HG03103 (cell line): ENCODE results near the gene CEP104.
"Not testable (repeated sequence)": the region's sequence is repeated elsewhere in the genome, so short reads cannot be mapped to it uniquely, and the experiment has no call there.

Experiments used
- ATAC-seq: cut with Tn5 transposase; IDR thresholded peaks from one replicate; pipeline ENCODE4 v1.9.1; 2021; ENCODE audit warnings: low read depth; ENCODE audit not compliant: unreplicated experiment

The CEP104 gene

DNA sequence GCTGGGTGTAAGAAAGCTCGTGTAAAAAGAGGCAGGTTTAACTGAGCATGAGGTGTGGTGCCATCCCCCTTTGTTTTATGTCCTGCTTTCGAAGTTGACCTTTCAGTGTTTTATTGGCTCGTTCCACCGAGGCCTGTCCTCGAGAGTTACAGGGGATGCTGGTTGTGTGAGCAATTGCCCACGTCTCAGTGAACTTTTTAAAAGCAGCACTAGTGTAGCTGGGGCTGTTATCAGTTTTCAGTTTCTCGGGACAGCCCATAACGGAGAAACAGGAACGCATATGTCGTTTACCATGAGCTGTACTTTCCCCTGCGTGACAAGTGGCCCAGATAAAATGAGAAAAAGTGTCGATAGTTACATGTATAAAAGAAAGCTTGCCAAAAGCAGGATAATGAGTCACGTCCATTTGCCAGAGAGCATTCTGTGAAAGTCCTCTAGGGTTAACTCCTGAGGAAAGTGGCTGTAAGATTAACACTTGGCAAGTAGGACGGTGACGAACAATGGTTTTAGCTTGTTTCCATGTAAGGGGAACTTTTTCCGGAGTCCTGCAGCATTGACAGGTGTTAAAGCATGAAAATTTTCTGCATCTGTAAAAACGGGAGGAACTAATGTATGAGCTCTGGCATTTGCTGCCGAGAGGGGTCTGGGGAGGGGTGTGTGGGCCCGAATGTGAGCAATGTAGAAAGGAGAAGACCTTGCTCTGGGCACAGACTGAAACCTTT, 52.9 kb downstream of the CEP104 start:
- no peak for ATAC-seq

DNA sequence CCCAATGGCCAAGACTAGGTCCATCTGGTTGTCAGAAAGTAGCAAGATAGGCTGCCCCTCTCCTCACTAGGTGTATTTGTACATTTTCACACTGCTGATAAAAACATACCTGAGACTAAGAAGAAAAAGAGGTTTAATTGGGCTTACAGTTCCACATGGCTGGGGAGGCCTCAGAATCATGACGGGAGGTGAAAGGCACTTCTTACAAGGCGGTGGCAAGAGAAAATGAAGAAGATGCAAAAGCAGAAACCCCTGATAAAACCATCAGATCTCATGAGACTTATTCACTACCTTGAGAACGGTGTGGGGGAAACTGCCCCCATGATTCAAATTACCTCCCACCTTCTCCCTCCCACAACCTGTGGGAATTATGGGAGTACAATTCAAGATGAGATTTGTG, 56.2 kb downstream of the CEP104 start:
- not testable (repeated sequence) for ATAC-seq

DNA sequence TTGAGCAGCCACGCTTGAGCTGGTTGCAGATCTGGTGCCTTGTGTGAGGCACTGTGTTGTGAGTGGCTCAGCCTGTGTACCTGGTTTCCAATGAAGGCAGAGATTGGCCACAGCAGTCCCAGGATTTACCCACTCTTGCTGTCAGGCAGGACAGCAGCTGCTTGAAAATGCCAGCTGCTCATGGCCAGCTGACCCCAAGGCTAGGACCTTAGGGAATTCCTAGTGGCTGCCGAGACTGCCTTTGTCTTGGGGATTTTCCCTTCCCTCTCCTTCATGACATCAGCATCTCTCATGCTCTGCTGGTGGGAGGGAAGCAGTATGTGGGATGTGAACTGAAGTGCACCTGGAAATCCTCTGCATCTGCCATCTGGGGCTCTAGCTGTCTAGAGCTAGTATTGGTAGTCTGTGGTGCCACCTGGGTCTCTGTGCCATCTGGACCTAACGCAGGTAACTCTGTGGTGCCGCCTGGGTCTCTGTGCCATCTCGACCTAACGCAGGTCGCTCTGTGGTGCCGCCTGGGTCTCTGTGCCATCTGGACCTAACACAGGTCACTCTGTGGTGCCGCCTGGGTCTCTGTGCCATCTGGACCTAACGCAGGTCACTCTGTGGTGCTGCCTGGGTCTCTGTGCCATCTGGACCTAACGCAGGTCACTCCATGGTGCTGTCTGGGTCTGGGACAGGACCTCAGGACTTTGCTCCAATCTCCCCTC, 56.9 kb downstream of the CEP104 start:
- no peak for ATAC-seq

DNA sequence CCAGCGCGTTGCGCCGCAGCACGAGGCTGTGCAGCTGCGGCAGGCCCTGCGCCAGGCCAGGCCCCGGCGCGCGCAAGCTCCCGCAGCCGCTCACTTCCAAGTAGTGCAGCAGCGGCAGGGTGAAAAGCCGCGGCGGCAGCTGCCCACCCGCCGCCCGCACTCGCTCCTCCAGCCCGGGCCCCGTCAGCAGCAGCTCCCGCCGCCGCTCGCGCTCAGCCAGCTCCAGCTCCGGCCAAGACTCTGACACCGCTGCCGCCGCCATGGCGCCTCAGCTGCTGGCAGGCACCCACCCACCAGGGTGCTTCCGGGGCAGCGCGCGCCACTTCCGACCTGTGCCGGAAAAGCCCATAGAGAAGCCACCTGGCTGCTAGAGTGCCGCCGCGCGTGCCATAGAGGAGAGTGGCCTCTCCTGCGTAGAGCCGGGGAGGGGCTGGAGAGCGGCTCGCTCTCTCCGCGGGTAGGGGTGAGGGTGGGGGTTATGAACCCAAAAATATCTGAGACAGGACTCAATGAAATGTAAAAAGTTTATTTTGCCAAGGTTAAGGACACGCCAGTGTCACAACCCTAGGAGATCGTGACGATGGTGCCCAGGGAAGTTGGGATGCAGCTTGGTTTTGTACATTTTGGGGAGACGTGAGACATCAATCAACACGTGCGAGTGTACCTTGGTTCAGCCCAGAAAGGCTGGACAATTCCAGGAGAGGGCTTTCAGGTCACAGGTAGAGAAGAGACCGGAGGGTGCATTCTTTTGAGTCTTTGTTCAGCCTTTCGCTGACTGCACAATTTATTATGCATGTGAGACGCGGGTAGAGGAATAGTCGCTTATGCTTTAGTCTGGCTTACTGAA, 60.6 kb downstream of the CEP104 start, which contains the start of gene LRRC47:
LRRC47 (minus strand) TSS at position 284 of the 847 bp plus-strand sequence; CDS start at position 262, 22 bp downstream.
- ATAC-seq: peak; percentile 94

DNA sequence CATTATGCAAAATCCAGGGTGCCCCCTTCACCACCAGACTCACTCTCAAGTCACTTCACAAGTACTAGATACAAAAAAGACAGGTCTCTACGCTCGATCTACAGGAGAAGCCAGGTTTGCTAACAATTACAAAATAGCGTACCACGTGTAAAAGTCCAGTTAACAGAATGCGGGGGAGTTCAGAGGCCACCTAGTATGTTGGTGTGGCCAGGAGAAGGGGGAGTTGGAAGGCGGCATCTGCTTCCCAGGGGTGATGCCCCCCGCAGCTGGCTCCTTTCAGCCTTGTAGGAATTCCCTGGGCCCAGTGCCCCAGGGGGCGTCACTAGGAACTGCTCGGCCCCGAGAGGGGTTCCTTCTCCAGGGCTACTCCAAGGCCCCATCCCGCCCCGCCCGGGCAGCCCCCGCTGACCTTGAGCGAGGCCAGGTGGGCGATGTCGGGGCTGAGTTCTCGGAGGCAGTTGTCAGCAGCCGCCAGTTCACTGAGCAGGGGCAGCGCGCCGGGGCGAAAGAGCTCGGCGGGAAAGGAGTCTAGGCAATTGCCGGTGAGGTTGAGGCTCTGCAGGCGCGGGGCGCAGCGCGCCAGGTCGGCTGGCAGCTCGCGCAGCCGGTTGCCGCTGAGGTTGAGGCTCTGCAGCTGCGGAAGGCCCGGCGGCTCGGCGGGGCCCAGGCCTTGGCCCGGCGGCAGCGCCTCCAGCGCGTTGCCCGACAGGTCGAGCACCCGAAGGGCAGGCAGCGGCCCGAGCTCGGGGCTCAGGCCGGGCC, 61.4 kb downstream of the CEP104 start:
- no peak for ATAC-seq

DNA sequence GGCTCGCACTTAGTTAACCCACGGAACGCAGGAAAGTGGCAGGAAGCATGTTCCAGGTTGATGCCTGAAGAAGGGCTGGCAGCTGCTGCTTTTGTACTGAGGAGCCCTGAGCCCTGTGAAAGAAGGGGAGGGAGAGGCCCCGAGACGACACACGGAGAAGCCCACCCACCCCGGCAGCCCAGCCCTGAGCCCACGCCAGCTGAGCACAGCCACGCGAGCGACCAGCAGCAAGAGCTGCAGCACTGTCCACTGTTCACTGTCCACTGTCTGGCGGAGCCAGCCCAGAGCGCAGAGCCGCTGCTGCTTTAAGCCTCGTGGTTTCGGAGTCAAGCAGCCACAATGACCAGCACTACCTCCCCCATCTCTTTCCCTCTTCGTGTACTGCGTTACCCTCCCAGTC, 66.1 kb downstream of the CEP104 start:
- no peak for ATAC-seq

DNA sequence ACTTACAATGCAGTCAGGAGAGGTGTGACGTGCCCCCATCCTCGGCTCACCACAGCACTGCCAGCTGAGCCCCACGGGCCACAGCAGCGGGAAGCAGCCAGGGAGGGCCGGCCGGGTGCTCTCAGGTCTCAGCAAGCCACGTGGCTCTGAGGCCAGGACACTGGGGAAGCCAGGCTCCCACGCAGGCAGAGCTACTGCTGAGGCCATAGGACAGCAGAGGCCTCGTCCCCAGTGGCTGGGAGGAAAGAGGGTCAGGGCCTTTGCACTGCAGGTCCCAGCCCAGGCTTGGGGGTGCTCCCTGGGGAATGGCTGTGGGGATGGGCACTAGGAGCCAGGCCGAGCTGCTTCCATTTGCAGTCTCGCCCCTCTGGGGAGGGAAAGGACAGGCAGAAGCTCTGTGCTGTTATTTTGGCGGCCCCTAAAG, 66.5 kb downstream of the CEP104 start:
- no peak for ATAC-seq

DNA sequence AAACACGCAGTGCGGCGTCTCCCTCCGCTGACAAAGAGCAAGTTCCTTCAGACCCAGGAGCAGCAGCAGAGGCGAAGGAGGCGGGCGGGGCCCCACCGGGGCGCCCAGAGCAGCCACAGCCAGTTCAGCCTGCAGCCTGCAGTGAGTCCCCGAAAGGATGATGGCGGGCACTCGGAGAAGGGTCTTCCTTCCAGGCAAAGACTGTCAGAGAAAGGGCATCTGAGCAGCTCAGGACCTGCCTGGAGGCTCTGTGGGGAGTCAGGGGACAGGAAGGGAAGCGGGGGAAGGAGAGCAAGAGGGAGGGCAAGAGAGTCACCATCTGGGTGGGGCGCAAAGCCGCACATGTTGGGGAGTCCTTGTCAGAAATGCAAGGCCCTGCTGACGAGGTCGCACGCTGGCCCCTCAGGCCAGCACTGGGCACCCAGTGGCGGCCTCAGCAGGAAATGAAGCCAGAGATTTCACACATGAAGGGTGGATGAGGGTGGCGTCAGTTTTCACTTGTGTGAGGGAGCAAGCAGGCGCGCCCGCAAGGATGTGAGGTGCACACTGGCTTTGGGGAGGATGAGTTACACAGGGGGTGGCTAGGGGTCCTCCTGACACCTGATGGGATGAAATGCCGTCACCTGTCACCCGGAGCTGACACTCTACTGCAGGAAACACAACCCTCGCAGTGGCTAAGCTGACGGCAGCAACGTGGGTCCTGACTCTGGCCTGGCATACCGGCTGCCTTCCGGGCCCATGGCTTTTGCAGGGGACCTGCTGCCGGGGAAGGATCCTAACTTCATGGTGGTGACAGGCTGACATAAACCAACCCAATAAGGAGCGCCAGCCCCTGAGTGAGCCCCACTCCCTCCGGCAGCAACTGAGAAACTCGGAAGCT, 67.3 kb downstream of the CEP104 start:
- ATAC-seq: no peak

DNA sequence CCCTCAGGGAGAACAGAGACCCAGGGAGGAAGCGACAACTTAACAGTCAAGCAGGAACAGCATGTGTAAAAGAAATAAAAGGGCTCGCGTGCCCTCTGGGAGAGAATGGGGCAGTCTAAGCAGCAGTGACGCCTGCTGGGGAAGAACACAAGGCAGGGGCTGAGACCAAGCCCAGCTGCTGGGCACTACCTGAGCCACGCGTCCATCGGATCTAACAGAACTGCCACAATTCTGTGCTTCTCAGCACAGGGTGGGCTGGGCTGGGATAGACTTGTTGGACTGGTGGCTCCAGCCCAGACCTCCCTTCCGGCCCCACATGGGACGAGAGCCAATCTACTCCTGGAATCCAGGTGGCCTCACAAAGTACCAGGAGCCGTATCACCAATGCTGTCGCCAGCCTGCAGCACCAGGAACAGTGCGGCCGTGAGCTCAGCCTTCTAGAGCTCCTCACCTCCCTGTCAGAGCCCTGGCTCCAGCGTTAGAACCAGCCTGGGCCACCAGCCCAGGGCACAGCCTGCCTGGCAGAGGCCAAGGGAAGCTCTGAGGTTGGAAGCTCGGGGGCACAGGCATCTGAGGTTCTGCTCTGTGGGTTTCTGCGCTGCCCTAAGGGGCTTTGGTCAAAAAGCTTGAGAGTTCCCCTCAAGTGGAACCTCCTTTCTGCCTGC, 68.1 kb downstream of the CEP104 start:
- no peak for ATAC-seq

DNA sequence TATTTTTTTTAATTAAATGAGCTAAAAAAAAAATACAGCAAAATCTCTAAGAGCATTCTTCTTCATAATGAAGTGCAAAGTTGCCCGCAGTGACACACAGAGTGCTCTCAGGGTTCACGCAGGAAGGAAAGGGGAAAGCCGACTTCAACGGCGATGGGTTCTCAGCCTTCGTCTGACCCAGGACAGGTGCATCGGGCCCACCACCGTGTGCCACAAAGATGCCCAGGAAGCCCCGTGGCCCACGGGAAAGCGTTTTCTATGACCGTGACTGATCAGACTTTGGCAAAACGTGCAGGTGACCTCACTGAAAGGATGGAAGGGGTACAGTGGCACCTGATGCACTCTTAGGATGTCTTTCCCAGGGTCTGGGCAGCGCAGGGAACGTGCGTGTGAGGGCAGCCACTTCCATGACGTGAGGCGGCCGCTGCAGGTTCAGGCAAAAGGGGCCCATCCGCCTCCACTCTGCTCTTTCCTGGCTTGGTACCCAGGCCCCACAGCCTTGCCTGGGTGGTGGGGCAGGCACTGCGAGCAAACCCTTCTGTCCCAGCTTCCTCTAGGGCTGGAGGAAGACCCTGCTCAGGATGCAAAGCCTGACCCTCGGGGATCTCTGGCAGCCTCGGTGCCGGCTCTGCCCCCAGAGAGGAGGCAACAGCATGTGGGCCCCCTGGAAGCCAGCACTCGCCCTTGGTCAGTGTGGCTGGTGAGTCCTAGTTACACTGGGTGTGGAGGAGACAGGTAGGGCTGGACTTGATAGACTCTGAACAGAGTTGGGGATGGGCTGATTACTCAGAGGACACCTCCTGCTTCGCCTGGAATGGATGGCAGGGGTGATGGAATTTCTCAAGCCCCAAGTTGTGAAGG, 69.0 kb downstream of the CEP104 start:
- ATAC-seq: no peak

DNA sequence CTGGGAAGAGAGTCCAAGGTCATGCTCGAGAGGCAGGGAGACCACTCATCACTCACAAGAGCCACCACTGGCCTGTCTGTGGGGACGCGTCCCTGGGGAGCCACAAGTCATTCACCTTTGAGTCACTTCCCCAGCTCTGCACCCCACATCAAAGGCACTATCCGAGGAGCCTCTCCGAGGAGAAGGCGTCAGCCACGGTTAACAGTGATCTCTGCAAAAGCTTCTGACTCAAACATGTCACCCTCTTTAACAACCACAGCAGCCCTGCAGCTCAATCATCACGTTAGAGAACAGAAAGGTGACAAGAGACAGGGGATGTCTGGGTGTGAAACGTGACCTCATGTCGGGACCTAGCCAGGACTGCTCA, 69.7 kb downstream of the CEP104 start:
- ATAC-seq: no peak

DNA sequence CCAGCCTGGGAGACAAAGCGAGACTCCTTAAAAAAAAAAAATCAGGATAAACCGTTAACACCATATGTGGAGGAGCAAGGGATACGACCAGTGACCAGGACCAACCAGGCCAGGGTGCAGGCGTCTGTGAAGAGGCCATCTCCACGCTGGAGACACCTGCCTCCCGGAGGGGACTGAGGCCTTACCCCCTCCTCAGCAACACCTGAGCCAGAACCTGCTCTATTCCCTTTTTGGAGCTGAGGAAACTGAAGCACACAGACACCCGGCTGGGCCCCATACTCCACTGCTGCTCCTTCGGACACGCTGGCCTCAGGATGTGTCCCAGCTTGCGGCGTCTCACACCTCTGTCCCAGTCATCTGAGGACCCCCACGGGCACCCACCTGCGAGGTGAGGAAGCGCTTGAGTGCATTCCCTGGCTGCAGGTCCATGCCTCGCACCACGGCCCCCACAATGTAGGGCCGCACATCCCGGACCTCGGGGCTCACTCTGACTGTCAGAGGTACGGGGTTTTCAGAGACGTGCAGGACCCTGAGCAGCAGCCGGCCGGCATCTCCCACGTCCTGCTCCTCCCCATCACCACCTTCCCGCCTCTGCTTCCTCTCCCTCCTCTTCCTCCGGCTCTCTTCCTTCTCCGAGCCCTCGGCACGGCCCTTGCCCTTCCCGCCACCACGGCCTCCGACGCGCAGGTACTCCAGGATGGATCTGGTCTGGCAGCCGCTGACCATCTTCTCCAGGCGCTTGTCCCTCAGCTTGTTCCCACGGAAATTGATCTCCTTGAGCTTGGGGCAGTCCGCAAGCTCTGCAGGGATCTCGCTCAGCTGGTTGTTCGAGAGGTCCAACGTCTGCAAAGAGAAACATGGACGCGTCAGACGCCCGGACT, 70.3 kb downstream of the CEP104 start:
- ATAC-seq: no peak

DNA sequence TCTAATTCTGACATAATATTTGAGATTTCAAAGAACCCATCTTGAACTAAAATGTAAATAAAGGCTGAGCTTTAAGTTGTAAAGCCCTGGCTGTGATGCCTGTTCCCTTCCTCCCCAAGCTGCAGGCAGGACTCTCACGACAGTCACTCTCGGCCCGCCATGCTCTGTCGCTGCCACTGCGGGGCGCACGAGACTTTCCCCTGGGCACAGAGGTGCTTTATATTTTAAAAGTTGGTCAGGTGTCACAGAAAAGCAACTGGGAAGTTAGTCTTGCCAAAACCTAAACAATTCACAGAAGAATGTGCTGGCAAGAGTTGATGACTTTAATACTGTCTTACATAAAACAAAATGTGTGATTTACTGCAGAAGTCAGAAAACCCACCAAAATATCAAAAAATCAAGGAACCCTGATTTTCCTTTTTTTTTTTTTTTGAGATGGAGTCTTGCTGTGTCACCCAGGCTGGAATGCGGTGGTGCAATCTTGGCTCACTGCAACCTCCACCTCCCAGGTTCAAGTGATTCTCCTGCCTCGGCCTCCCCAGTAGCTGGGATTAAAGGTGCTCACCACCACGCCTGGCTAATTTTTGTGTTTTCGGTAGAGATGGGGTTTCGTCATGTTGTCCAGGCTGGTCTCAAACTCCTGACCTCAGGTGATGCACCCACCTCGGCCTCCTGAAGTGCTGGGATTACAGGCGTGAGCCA, 71.4 kb downstream of the CEP104 start:
- ATAC-seq: no peak

DNA sequence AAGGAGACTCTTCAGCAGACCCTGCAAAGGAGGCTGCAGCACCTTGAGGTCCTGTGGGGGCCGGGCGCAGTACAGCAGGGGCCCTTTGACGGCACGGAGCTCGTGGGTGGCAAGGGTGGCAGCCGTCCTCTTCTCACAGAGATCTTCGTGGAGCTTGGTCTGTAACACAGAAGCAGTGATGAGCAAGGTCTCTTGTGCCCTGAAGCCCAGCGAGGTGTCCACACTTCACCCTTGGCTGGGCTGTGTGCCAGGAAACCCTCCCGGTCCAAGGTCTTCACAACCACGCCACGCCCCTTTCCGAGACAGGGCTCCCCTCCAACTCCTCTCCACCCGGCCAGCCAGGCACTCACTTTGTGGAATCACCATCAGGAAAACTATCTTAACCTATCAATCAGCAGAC, 72.0 kb downstream of the CEP104 start:
- no peak for ATAC-seq

DNA sequence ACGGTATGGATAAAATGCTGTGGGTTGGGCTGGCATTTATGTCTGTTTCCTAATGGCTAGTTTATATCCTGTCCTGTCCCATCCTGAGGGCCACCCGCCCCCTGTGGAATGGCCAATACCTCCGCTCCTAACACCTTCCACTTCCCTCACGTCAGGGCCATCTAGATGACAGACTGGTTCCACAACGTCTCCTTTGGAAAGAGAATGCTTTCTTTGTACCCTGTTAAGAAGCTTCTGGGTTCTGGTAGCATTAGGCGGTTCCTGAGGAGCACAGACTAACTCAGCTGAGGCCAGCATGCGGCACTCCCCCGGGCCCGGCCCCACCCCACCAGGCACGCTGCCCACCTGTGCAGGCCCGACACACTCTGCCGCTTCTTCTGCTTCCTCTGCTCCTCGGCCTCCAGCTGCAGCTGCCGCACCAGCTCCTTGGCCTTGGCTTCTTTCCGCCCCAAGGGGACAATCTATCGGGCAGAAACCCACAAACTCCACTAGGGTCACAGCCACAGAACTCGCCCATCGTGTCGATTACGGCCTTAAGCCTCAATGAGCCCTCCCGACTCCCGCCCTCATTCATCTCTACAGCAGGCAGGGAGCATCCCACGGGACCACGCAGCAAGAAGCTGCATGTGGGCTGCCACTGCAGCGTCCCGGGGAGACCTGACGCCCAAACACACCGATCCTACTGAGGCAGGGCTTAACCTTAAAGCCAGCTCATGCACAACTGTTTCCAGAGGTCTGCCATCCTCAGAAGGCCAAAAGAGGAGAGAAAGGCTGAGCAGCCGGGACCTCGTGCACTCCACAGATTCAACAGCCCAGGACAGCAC, 73.1 kb downstream of the CEP104 start:
- no peak for ATAC-seq

DNA sequence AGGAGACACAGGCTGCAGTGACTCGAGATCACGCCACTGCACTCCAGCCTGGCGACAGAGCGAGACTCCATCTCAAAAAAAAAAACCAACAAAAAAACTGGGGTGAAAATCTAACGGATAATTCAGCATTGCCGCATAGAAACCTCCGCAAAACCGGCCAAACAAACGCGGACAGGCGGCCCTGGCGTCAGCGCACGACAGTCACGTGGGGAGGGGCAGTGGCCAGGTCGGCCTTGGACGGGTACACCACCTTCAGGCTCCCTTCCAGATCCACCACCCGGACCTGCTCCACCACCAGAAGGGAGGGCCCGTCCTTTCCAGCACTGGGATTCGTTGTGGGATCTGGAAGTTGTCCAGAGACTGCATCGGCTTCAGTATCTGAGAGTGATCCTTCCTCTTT, 76.1 kb downstream of the CEP104 start:
- ATAC-seq: no peak
